DMS79 treated with DMSO at 0.1 percent for 48 hours (cell line): ENCODE results near the gene EIF4A3.

Experiments used
- DNase-seq: peaks from one replicate; lab custom pipeline; 2025; lab: John Stamatoyannopoulos, UW

The EIF4A3 gene

GRCh38 chr17:80147035-80147822 is at the start of gene EIF4A3:
TSS of gene EIF4A3 (minus strand) at chr17:80147128. CDS start at chr17:80146961, 167 bp downstream.
- DNase-seq = peak; percentile 81

GRCh38 chr17:80196652-80197051 is 49.7 kb upstream of the EIF4A3 start:
- DNase-seq = no peak

- DNase-seq = no peak
These were observed 49.0 kb upstream of the EIF4A3 start for GRCh38 chr17:80195671-80196529.

GRCh38 chr17:80195141-80195540 is 48.2 kb upstream of the EIF4A3 start:
- DNase-seq = no peak

GRCh38 chr17:80191865-80192661 is 45.1 kb upstream of the EIF4A3 start:
- DNase-seq = no peak

- DNase-seq = no peak
These were observed 44.3 kb upstream of the EIF4A3 start for GRCh38 chr17:80191192-80191591.

- DNase-seq = no peak
These were observed 43.8 kb upstream of the EIF4A3 start for GRCh38 chr17:80190716-80191115.

- DNase-seq = no peak
These were observed 42.7 kb upstream of the EIF4A3 start for GRCh38 chr17:80189611-80190010.

GRCh38 chr17:80187515-80187941 is 40.6 kb upstream of the EIF4A3 start:
- DNase-seq = no peak

GRCh38 chr17:80187090-80187489 is 40.2 kb upstream of the EIF4A3 start:
- no peak for DNase-seq

- DNase-seq = no peak
These were observed 39.0 kb upstream of the EIF4A3 start for GRCh38 chr17:80185968-80186367.

- DNase-seq = no peak
These were observed 37.4 kb upstream of the EIF4A3 start for GRCh38 chr17:80184423-80184714.

GRCh38 chr17:80183581-80184422 is 36.9 kb upstream of the EIF4A3 start:
- DNase-seq = no peak

GRCh38 chr17:80182845-80183223 is 35.9 kb upstream of the EIF4A3 start:
- DNase-seq = no peak

GRCh38 chr17:80182118-80182844 is 35.4 kb upstream of the EIF4A3 start:
- no peak for DNase-seq

- no peak for DNase-seq
These were observed 34.5 kb upstream of the EIF4A3 start for GRCh38 chr17:80181431-80181830.

- DNase-seq = no peak
These were observed 33.3 kb upstream of the EIF4A3 start for GRCh38 chr17:80180192-80180591.

GRCh38 chr17:80177986-80178595 is 31.2 kb upstream of the EIF4A3 start:
- DNase-seq = no peak

GRCh38 chr17:80176757-80177156 is 29.8 kb upstream of the EIF4A3 start:
- no peak for DNase-seq

- no peak for DNase-seq
These were observed 27.0 kb upstream of the EIF4A3 start for GRCh38 chr17:80173916-80174315.
